GM20000 (cell line): Measurements from ENCODE around the gene SBF2.

Source experiments
- DNase-seq: peaks from one replicate; pipeline ENCODE4 v3.0.0; 2012; ENCODE audit warnings: low spot score
- CTCF ChIP-seq: IDR thresholded peaks from 2 replicates; pipeline ENCODE4 v1.5.1; 2012; ENCODE audit warnings: mild to moderate bottlenecking, control low read depth; ENCODE audit errors: extremely low read depth, missing control alignments

Gene SBF2

GRCh38 chr11:10029386-10030121, 264.5 kb downstream of the SBF2 start:
- TF ChIP-seq CTCF: no peak
- DNase-seq: no peak

- no peak for DNase-seq
- TF ChIP-seq CTCF: no peak
Observed at GRCh38 chr11:10026514-10026913, 267.5 kb downstream of the SBF2 start.

GRCh38 chr11:10023212-10023611, 270.8 kb downstream of the SBF2 start:
- no peak for DNase-seq
- TF ChIP-seq CTCF: no peak

- no peak for DNase-seq
- TF ChIP-seq CTCF: no peak
Observed at GRCh38 chr11:10022764-10023163, 271.3 kb downstream of the SBF2 start.

- no peak for TF ChIP-seq CTCF
- no peak for DNase-seq
Observed at GRCh38 chr11:10021563-10021962, 272.5 kb downstream of the SBF2 start.

GRCh38 chr11:10019906-10020682, 273.9 kb downstream of the SBF2 start:
- no peak for DNase-seq
- no peak for TF ChIP-seq CTCF

GRCh38 chr11:10017911-10018310, 276.1 kb downstream of the SBF2 start:
- TF ChIP-seq CTCF: no peak
- no peak for DNase-seq
